GM18511 (cell line): ENCODE data around the gene TRAF6.
A peak's percentile ranks its signal among the peaks of the same experiment; 100 is the strongest.

Source experiments
- ATAC-seq: cut with Tn5 transposase; IDR thresholded peaks from one replicate; pipeline ENCODE4 v1.9.1; 2021; ENCODE audit warnings: mild to moderate bottlenecking, moderate library complexity; ENCODE audit not compliant: unreplicated experiment

Gene TRAF6

DNA sequence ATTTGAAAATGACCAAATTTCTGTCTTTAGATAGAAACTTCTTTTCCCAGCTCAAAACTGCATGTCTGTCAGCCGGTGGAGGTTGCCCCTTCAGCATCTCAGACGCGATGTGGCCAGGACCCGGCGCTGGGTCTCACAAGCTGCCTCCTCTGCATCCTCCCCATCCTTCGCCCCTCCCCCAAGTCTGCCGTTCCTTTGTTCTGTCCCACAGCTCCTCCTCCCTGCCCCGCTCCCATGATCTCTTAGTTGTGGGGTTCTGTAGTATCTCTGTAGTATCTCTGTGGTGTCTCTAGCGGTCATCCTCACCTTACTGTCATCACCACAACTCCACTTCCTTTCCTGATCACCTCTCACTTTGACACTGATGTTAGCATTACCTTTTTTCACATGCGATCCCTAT lies 49.9 kb downstream of the TRAF6 start:
- no peak for ATAC-seq

DNA sequence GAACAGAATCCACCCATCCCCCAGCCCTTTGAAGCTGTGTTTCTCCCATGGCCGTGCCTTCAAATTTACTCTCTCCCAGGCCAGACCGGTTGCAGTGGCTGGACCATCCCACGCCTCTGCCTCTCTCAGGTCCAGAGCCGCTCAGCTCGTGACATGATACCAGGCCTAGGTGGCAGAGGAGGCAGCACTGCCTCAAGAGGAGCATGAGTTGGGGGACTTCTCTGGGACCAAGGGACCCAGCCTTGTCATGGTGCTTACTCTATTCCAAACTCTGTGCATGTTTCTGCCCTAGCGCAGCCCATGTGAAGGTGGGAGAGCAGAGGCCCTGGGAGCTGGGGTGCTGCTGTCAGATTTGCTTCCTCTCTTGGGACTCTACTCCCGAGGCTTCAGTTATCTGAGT lies 51.0 kb downstream of the TRAF6 start:
- no peak for ATAC-seq

DNA sequence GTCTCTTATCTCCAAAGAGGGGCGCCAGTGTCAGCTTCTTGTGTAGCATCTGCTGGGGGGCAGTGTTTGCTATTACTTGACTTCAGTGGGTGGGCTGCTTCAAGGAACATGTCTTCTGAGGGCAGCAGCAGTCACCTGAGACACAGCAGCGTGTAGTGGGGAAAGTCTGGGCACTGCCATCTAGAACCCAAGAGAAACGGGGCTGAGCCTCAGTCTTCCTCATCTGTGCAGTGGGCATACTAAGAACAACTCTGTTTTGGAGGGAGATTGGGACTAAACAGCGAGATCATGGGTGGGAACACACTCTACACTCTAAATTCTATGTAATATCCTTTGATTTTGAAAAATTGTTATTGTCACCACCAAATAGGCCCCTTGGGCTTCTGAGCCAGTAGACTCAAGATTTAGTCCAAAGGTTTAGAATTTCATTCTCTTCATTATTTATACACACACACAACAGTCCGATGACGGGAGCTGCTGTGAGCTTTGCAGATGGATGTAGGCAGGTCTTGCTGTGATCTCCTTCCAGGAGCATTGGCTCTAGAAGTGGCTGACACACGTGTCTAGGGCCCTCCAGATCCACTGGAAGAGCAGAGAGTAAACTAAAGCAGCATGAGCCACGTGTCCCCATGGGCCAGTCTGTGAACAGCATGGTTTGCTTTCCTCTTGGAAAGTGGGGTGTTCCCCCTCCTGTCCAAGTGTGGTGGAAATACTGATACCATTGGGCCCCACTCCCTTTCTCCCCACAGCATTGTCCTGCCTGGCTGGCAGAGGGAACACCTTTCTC lies 51.8 kb downstream of the TRAF6 start:
- ATAC-seq, result no peak

DNA sequence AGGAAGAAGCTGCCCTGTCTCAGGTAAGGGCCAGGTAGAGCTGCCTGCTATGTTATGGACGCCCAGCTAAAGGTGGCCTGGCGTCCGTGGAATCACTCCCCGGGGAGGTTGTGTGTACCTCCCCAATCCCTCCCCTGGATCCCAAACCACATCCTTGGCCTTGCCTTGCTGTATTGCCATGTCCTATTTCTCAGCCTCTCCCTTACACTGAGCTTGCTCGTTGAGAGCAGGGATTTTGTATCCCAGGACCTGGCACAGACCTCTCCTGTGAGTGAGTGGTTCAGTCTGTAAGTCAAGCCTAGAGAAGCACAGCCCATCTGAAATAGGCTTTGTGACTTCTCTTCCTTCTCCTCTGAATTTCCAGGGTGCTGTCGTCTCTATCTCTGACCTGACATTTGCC lies 53.9 kb downstream of the TRAF6 start:
- ATAC-seq, result no peak

DNA sequence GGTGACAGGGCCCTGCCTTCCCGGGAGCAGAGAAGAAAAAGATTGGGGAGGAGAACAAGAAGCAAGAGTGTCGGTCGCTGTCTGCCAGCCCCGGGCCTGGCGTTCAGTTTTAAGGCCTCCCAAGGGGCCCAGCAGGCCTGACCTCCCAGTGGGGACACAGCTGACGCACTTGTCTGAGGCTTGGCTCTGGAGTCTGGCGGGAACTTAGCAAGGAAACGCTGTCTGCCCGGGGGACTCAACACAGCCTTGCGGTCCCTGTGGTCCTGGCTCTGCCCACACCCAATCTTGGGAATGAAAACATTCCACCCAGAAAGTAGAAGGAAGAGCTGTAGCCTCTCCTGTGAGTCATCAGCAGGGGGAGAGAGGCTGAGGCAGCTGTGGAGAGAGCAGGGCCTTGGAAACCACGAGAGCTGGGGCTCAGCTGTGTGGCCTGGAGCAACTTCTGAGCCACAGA lies 54.4 kb downstream of the TRAF6 start:
- ATAC-seq, result no peak

DNA sequence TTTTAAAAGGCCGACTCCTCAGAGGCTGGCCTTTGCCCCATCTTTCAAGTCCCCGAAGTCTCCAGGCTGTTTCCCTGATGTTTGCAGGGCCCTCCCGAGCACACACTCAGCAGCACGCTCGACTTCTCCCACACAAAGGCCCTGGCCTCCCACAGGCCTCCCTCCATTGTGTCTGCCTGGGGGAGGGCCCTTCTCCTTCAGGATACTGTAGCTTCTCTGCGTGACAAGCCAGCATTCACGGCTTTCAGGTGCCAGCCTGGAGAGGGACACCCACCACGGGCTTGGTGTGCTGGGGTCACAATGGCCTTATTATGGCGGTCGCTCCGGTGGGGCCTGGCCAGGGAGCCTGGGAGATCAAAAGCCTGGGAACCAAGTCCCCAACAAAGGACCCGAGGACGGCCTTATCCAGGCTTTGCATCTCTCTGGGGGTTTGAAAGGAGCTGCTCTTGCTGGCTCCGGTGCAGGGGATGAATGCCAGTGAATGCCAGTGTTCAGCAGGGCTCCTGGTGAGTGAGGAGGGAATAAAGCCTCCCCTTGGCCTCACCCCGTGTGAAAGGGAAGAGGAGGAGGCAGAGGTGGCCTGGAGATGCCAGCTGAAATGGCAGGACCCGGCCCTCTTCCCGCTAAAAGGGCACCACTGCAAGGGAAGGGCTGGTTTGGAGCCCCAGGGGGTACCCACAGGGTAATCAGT lies 55.0 kb downstream of the TRAF6 start:
- ATAC-seq, result no peak

DNA sequence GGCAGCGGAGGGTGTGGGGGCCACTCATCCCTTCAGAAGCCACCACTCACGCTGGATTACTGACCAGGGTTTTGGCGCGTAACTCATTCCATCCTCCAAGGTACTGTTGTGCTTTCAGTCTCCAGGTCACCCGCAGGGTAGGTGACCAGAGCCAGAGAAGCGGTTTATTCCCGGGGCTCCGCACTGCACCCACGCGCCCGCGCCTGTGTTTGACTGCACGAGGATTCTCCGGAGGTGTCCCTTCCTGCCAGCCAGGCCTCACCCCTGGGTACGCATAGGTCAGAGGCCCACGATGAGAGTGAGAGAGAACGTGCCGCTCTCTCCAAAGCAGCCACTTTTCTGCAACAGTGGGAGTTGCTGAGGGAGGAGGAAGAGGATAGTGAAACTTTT lies 55.5 kb downstream of the TRAF6 start:
- ATAC-seq, result no peak

DNA sequence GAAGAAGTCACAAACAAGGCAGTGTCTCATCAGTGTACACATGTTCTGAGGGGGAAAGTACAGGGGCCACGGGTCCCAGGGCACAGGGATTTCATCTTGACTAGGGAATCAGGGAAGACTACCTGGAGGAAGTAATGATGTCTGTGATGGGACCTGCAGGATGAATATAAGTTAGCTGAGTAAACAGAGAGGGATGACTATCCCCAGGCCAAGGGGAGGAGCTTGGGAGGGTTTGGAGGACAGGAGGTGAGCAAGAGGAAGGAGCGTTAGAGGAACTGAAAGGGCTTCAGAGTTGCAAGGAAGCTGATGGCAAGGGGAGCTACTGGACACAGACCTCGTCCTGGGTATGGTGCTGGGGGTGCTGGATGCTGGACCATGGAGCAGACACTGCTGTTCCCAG lies 56.4 kb downstream of the TRAF6 start:
- ATAC-seq, result peak; percentile 48

- ATAC-seq, result no peak
Measured at GRCh38 chr11:36452961-36453360, 57.1 kb downstream of the TRAF6 start.

- ATAC-seq, result no peak
Measured at GRCh38 chr11:36452236-36452940, 57.7 kb downstream of the TRAF6 start.

GRCh38 chr11:36451681-36452080 lies 58.4 kb downstream of the TRAF6 start:
- no peak for ATAC-seq

DNA sequence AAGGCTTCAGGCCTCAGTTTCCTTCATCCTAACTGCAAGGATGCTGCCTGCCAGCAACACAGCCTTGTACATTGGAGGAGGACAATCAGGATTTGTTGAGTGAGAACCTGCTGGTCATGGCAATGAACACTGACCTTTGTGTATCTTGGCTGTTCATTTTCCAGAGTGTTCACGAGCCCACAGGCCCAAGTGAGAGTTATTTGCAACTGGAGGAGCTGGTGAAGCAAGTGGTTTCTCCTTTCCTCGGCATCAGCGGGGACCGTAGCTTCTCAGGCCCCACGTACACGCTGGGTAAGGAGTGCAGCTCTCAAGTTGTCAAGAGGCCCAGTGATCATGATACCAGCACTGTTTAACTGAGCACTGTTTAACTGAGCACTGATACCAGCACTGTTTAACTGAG lies 59.0 kb downstream of the TRAF6 start:
- no peak for ATAC-seq

GRCh38 chr11:36450110-36450572 lies 59.9 kb downstream of the TRAF6 start:
- peak; percentile 71 for ATAC-seq

- ATAC-seq, result peak; percentile 19
Measured at GRCh38 chr11:36449561-36450096, 60.4 kb downstream of the TRAF6 start.

GRCh38 chr11:36447947-36448346 lies 62.1 kb downstream of the TRAF6 start:
- ATAC-seq, result no peak

DNA sequence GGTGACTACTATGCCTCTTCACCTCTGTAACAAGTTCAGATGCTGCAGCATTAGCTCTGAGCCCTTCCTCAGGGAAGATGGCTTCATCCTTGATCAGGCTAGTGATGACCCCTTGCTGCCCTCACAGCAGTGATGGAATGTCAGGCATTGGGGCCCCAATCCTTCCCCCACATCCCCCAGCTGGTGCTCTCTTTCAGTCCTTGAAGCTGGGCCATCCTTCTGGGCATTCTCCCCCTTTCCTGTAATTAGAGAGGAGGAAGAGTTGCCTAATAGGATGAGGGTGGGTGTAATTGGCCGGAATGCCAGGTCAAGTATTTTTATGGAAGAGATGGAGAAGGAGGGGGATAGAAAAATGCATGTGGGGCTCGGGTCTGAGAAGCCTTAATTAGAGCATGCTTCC lies 62.6 kb downstream of the TRAF6 start:
- no peak for ATAC-seq

GRCh38 chr11:36446135-36446534 lies 63.9 kb downstream of the TRAF6 start:
- ATAC-seq, result no peak

DNA sequence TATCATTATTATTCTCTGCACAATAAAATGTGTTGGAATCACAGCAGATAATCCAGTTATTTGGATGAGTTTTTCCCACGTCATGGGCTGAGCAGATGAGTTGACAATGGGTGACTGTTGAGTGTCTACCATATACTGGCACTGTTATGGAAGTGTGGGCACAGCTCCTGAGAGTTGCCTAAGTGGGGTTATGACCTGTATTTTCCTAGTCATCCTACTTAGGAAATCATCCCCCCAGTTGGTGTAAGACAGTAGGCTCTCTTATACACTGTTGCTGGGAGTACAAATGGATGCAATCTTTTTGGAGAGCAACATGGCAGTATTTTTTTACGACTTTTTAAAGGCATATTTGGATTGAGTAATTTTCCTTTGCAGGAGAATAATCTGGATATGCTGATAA lies 66.4 kb downstream of the TRAF6 start:
- ATAC-seq, result no peak

- ATAC-seq, result peak; percentile 99
Measured at GRCh38 chr11:36441610-36442208, 68.4 kb downstream of the TRAF6 start.

DNA sequence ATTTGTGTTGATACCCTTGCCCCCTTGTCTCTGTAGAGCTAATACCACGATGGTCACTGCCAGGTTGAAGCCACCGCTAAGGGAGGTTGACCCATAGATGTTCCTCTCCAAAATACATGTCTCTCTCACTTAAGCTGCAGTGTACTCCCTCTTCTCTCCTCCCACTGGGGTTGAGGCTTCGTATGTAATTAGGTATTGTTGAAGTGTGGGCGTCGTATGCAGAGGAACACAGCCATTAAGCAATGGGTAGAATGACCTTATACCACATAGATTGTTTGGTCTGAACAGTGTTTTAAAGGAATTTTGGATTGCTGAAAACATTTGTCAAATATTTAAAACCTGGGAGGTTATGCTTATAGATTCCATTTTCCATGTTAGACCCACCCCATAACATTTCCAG lies 71.9 kb downstream of the TRAF6 start:
- no peak for ATAC-seq

- ATAC-seq, result no peak
Measured at GRCh38 chr11:36437413-36437812, 72.7 kb downstream of the TRAF6 start.
